GM20431 (cell line): Measurements from ENCODE around the gene CCNYL1.

Source experiments
- in situ Hi-C: fragments of 300-500 bp; cut with MseI, MboI; formaldehyde crosslinking; loops from one replicate; pipeline ENCODE4 v1.15.0; 2020; ENCODE audit warnings: low sequenced_read_pairs; ENCODE audit not compliant: unreplicated experiment

Gene CCNYL1

GRCh38 chr2:207761426-207761825 is 50.0 kb downstream of the CCNYL1 start:
- in situ Hi-C loops, result loop anchor here (25.0 kb wide), 1 partner anchor 276 kb away; the partner anchor contains the start of gene PLEKHM3

- in situ Hi-C loops, result loop anchor here (25.0 kb wide), 1 partner anchor 275 kb away; the partner anchor contains the start of gene PLEKHM3
Observed at GRCh38 chr2:207762146-207762545, 50.7 kb downstream of the CCNYL1 start.

GRCh38 chr2:207763303-207763917 is 52.0 kb downstream of the CCNYL1 start:
- in situ Hi-C loops, result loop anchor here (25.0 kb wide), 1 partner anchor 274 kb away; the partner anchor contains the start of gene PLEKHM3

- in situ Hi-C loops, result loop anchor here (25.0 kb wide), 1 partner anchor 273 kb away; the partner anchor contains the start of gene PLEKHM3
Observed at GRCh38 chr2:207764096-207764630, 52.7 kb downstream of the CCNYL1 start.

- in situ Hi-C loops, result loop anchor here (25.0 kb wide), 1 partner anchor 272 kb away; the partner anchor contains the start of gene PLEKHM3
Observed at GRCh38 chr2:207765547-207765946, 54.1 kb downstream of the CCNYL1 start.

- in situ Hi-C loops, result loop anchor here (25.0 kb wide), 1 partner anchor 271 kb away; the partner anchor contains the start of gene PLEKHM3
Observed at GRCh38 chr2:207766041-207766551, 54.7 kb downstream of the CCNYL1 start.

- in situ Hi-C loops, result loop anchor here (25.0 kb wide), 1 partner anchor 270 kb away; the partner anchor contains the start of gene PLEKHM3
Observed at GRCh38 chr2:207766697-207767460, 55.4 kb downstream of the CCNYL1 start.

- in situ Hi-C loops, result loop anchor here (25.0 kb wide), 1 partner anchor 270 kb away; the partner anchor contains the start of gene PLEKHM3
Observed at GRCh38 chr2:207767461-207768167, 56.2 kb downstream of the CCNYL1 start.

GRCh38 chr2:207768168-207768865 is 56.9 kb downstream of the CCNYL1 start:
- in situ Hi-C loops, result loop anchor here (25.0 kb wide), 1 partner anchor 269 kb away; the partner anchor contains the start of gene PLEKHM3

GRCh38 chr2:207768866-207769596 is 57.6 kb downstream of the CCNYL1 start:
- in situ Hi-C loops, result loop anchor here (25.0 kb wide), 1 partner anchor 268 kb away; the partner anchor contains the start of gene PLEKHM3

GRCh38 chr2:207770602-207771404 is 59.4 kb downstream of the CCNYL1 start:
- in situ Hi-C loops, result loop anchor here (25.0 kb wide), 1 partner anchor 266 kb away; the partner anchor contains the start of gene PLEKHM3

GRCh38 chr2:207771421-207771820 is 60.0 kb downstream of the CCNYL1 start:
- in situ Hi-C loops, result loop anchor here (25.0 kb wide), 1 partner anchor 266 kb away; the partner anchor contains the start of gene PLEKHM3

- in situ Hi-C loops, result loop anchor here (25.0 kb wide), 1 partner anchor 265 kb away; the partner anchor contains the start of gene PLEKHM3
Observed at GRCh38 chr2:207772081-207772843, 60.8 kb downstream of the CCNYL1 start.

- in situ Hi-C loops, result loop anchor here (25.0 kb wide), 1 partner anchor 264 kb away; the partner anchor contains the start of gene PLEKHM3
Observed at GRCh38 chr2:207772844-207773205, 61.4 kb downstream of the CCNYL1 start.

- in situ Hi-C loops, result no loop called here
Observed at GRCh38 chr2:207775473-207775872, 64.0 kb downstream of the CCNYL1 start.

GRCh38 chr2:207777124-207777523 is 65.7 kb downstream of the CCNYL1 start:
- in situ Hi-C loops, result no loop called here
